ENCODE data around the gene OGFOD1. TPM values are rescaled to one million over a fixed set of nuclear protein-coding genes. Genes with fewer than 3 reads are reported as not detected.

Gene OGFOD1
- total and polyA plus RNA-seq, 2 donors (not counting 1 experiment from before 2014, with no cell fraction given), result 54.7 to 101 TPM

- no peak overlapping the region for H3K9ac ChIP-seq (ENCODE audit: insufficient read depth, low read length)
- H4K20me1 ChIP-seq (ENCODE audit: control insufficient read depth, extremely low read depth, insufficient read depth, low read length), result no peaks in the 10 kb centered on the region
- H3K79me2 ChIP-seq (ENCODE audit: control insufficient read depth, insufficient read depth, low read length), result peaks cover 1% of the 10 kb centered on the region
- peaks cover 7% of the 10 kb centered on the region for H3K4me1 ChIP-seq (ENCODE audit: control insufficient read depth, extremely low read depth, insufficient read depth, low read length)
- H3K9me3 ChIP-seq (ENCODE audit: control insufficient read depth, insufficient read depth, low read depth, low read length), result no peaks in the 10 kb centered on the region
- no peak for DNase-seq (ENCODE audit: low read depth in 2 of 2)
- no peak for TF ChIP-seq EZH2 (IDR thresholded peaks at IDR 0.05; ENCODE audit: low read length, missing control alignments)
- TF ChIP-seq, protein P1, sequence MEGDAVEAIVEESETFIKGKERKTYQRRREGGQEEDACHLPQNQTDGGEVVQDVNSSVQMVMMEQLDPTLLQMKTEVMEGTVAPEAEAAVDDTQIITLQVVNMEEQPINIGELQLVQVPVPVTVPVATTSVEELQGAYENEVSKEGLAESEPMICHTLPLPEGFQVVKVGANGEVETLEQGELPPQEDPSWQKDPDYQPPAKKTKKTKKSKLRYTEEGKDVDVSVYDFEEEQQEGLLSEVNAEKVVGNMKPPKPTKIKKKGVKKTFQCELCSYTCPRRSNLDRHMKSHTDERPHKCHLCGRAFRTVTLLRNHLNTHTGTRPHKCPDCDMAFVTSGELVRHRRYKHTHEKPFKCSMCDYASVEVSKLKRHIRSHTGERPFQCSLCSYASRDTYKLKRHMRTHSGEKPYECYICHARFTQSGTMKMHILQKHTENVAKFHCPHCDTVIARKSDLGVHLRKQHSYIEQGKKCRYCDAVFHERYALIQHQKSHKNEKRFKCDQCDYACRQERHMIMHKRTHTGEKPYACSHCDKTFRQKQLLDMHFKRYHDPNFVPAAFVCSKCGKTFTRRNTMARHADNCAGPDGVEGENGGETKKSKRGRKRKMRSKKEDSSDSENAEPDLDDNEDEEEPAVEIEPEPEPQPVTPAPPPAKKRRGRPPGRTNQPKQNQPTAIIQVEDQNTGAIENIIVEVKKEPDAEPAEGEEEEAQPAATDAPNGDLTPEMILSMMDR (conservative IDR thresholded peaks at IDR 0.05 in 1 of 2, IDR thresholded peaks at IDR 0.05 in 1 of 2; ENCODE audit: low read depth in 1 of 2, low read length in 2 of 2), result no peak
- H2AFZ ChIP-seq (ENCODE audit: low read length), result no peak overlapping the region
- H3K36me3 ChIP-seq (ENCODE audit: control insufficient read depth, insufficient read depth, low read length), result no peaks in the 10 kb centered on the region
- H3K4me3 ChIP-seq (replicated peaks in 1 of 4; ENCODE audit: control extremely low read depth in 1 of 4, insufficient read depth in 1 of 4, low read depth in 3 of 4, low read length in 4 of 4), result peak overlapping the region in 1 of 4 experiments; percentile 96
- no peaks in the 10 kb centered on the region for H3K27me3 ChIP-seq (ENCODE audit: control insufficient read depth, insufficient read depth, low read length)
- H3K27ac ChIP-seq (ENCODE audit: insufficient read depth, low read length), result no peak overlapping the region
- H3K4me2 ChIP-seq (ENCODE audit: extremely low read depth, insufficient read depth, low read length), result peak overlapping the region; percentile 32
Observed at GRCh38 chr16:56518425-56518824, 67.1 kb downstream of the OGFOD1 start.

DNA sequence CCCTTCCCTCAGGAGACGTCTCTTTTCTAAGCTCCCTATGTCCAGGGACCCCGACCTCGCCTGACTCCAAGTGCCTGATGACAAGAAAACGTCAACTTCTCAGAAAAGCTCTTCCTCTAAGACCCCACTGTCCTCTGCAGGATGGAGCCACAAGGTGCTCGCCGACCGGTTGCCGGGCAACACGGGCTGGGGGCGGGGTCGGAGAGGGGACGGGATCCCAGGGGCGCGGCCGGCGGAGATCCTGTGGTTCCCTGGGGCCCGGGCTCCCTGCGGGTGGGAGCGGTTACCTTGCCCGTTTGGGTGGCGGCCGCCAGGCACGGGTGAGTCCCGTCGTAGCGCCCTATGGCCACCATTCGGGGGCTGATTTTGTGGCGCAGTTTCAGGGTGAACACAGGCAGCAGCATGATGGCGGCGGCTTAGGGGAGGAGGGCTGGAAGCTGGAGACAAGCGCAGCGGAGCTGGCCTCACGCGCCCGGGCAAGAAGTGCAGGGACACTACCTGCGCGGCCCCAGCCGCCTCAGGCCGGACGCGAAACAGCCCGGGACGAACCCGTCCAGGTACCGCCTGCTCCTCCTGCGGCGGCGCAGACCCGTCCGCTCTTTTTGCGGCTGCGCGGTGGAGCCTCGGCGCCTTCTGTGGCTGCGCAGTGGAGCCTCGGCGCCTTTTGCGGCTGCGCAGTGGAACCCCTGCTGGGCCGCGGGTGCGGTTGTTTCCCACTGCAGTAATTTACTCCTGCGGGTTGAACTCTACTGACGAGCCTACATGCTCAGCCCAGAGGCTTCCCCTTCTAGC is 68.3 kb downstream of the OGFOD1 start, which contains the start of gene BBS2:
TSS of gene BBS2 (minus strand) at position 566 of the 792 bp plus-strand sequence. CDS start at position 404, 162 bp downstream.
- no peaks in the 10 kb centered on the region for H3K9me3 ChIP-seq (ENCODE audit: control insufficient read depth, insufficient read depth, low read depth, low read length)
- peak; percentile 78 for DNase-seq (ENCODE audit: low read depth in 2 of 2)
- H3K4me2 ChIP-seq (ENCODE audit: extremely low read depth, insufficient read depth, low read length), result peak within 1 kb of the TSS; percentile 90
- peak within 1 kb of the TSS; percentile 98 for H2AFZ ChIP-seq (ENCODE audit: low read length)
- H3K4me3 ChIP-seq (replicated peaks in 1 of 4; ENCODE audit: control extremely low read depth in 1 of 4, insufficient read depth in 1 of 4, low read depth in 3 of 4, low read length in 4 of 4), result peak within 1 kb of the TSS; percentile 68 to 98 (median 86)
- H3K79me2 ChIP-seq (ENCODE audit: control insufficient read depth, insufficient read depth, low read length), result peaks cover 1% of the 10 kb centered on the region
- H3K9ac ChIP-seq (ENCODE audit: insufficient read depth, low read length), result peak within 1 kb of the TSS; percentile 78
- peaks cover 7% of the 10 kb centered on the region for H3K4me1 ChIP-seq (ENCODE audit: control insufficient read depth, extremely low read depth, insufficient read depth, low read length)
- H3K27ac ChIP-seq (ENCODE audit: insufficient read depth, low read length), result peak within 1 kb of the TSS; percentile 34
- no peaks in the 10 kb centered on the region for H3K27me3 ChIP-seq (ENCODE audit: control insufficient read depth, insufficient read depth, low read length)
- no peaks in the 10 kb centered on the region for H4K20me1 ChIP-seq (ENCODE audit: control insufficient read depth, extremely low read depth, insufficient read depth, low read length)
- no peaks in the 10 kb centered on the region for H3K36me3 ChIP-seq (ENCODE audit: control insufficient read depth, insufficient read depth, low read length)
- TF ChIP-seq, protein P1 (conservative IDR thresholded peaks at IDR 0.05 in 1 of 2, IDR thresholded peaks at IDR 0.05 in 1 of 2; ENCODE audit: low read depth in 1 of 2, low read length in 2 of 2), result no peak
- TF ChIP-seq EZH2 (IDR thresholded peaks at IDR 0.05; ENCODE audit: low read length, missing control alignments), result no peak

GRCh38 chr16:56520251-56520577 is 68.9 kb downstream of the OGFOD1 start:
- Histone ChIP-seq H3K36me3 (ENCODE audit: control insufficient read depth, insufficient read depth, low read length) (no peaks in the 10 kb centered on the region), H3K4me1 (ENCODE audit: control insufficient read depth, extremely low read depth, insufficient read depth, low read length) (peaks cover 7% of the 10 kb centered on the region), H3K9me3 (ENCODE audit: control insufficient read depth, insufficient read depth, low read depth, low read length) (no peaks in the 10 kb centered on the region), H3K27me3 (ENCODE audit: control insufficient read depth, insufficient read depth, low read length) (no peaks in the 10 kb centered on the region), H2AFZ (ENCODE audit: low read length) (peak overlapping the region; percentile 98), H3K4me3 (replicated peaks in 1 of 4; ENCODE audit: control extremely low read depth in 1 of 4, insufficient read depth in 1 of 4, low read depth in 3 of 4, low read length in 4 of 4) (peak overlapping the region; percentile 68 to 98 (median 86)), H3K9ac (ENCODE audit: insufficient read depth, low read length) (peak overlapping the region; percentile 18), H3K4me2 (ENCODE audit: extremely low read depth, insufficient read depth, low read length) (peak overlapping the region; percentile 83), H3K79me2 (ENCODE audit: control insufficient read depth, insufficient read depth, low read length) (no peaks in the 10 kb centered on the region), H4K20me1 (ENCODE audit: control insufficient read depth, extremely low read depth, insufficient read depth, low read length) (no peaks in the 10 kb centered on the region), H3K27ac (ENCODE audit: insufficient read depth, low read length) (peak overlapping the region; percentile 34)
- no peak for TF ChIP-seq EZH2 (IDR thresholded peaks at IDR 0.05; ENCODE audit: low read length, missing control alignments)
- TF ChIP-seq, protein P1 (conservative IDR thresholded peaks at IDR 0.05 in 1 of 2, IDR thresholded peaks at IDR 0.05 in 1 of 2; ENCODE audit: low read depth in 1 of 2, low read length in 2 of 2), result no peak
- DNase-seq (ENCODE audit: low read depth in 2 of 2), result no peak

Data from fibroblast of lung (primary cell).